ENCODE results near the gene ARHGEF9.
"Not testable (repeated sequence)": the region's sequence is repeated elsewhere in the genome, so short reads cannot be mapped to it uniquely, and the experiment has no call there.

Gene ARHGEF9

DNA sequence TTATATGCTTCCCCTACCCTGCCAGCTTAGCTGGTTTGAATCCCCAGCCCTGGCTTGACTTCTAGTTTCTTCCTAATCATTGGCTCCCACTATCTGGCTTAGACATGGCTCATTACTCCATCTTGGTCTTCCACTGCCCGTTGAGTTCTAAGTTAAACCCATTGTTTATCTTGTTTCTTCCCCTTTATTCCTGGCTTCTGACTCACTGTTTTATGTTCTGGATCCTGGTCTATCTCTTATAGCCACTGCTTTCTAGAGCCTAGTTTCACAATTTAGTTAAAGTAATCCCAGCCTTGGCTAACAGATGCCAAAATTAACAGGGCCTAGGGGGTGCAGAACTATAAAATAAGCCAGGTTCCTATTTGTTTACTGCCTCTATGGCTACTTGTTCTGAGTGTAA, 120.9 kb downstream of the ARHGEF9 start:
- no peak for DNase-seq (ENCODE audit: low read depth in 2 of 3, low spot score in 2 of 3)

- no peak for DNase-seq (ENCODE audit: low read depth in 2 of 3, low spot score in 2 of 3)
Measured at GRCh38 chrX:63661676-63662075, 123.3 kb downstream of the ARHGEF9 start.

DNA sequence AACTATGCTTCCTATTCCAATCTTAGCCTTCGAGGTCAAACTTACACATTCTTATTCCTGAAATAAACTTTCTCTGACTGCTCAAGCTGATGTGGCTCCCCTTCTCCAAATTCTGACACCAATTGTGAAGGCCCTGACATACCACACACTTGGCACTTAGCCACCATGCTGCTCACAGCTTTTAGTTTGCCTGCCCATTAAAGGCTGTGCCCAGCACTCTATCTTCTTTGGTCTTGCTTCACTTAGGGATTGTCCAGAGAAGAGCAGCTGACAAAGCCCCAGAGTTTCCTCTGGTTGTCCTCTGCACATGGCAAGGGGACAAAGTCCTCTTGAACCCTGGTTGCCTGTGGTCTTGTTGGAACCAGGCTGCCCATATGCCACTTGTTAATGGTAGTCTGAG, 126.1 kb downstream of the ARHGEF9 start:
- no peak for DNase-seq (ENCODE audit: low read depth in 2 of 3, low spot score in 2 of 3)

GRCh38 chrX:63657821-63658220, 127.2 kb downstream of the ARHGEF9 start:
- no peak for DNase-seq (ENCODE audit: low read depth in 2 of 3, low spot score in 2 of 3)

GRCh38 chrX:63656871-63657580, 128.0 kb downstream of the ARHGEF9 start:
- no peak for DNase-seq (ENCODE audit: low read depth in 2 of 3, low spot score in 2 of 3)

DNA sequence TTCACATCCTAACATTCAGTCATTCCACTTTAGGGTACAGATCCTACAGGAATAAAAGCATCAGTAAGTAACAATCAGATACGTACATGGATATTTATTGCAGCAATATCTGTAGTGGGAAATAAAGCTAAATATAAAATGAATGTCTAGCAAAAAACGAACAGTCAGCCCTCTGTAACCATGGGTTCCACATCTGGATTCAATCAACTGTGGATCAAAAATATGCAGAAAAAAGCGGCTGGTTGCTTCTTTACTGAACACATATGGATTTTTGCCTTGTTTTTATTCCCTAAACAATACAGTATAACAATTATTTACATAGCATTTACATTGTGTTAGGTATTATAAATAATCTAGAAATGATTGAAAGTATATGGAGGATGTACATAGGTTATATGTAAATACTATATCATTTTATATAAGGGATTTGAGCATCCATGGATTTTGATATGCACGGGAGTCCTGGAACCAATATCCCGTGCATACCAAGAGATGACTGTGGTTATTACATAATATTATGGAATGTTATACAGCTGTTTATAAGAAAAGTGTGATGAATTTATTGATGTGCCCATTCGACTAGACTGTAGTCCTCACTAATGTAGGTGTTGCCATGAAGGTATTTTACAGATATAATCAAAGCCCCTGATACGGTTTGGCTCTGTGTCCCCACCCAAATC, 132.8 kb downstream of the ARHGEF9 start:
- no peak for DNase-seq (ENCODE audit: low read depth in 2 of 3, low spot score in 2 of 3)

- DNase-seq (ENCODE audit: low read depth in 2 of 3, low spot score in 2 of 3) = not testable (repeated sequence)
Measured at GRCh38 chrX:63645748-63646147, 139.3 kb downstream of the ARHGEF9 start.

DNA sequence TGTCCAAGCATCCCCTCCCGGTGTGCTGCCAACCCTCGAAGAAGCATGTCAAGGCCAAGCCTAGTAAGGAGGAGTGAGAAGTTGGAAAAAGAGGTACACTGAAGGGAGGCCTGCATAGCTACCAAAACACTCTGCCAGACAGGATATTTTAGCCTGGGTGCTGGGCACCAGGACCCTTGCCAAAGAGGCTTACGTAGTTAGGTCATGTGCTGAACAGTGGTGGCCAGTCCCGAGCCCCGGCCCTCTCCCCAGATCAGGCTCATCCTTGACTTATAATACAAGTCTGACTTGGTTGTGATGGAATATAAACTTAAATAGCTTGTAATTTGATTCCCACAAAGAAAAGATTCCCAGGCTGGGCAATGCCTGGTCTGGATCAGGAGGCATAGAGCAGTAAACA, 149.3 kb downstream of the ARHGEF9 start:
- DNase-seq (ENCODE audit: low read depth in 2 of 3, low spot score in 2 of 3) = no peak

- no peak for DNase-seq (ENCODE audit: low read depth in 2 of 3, low spot score in 2 of 3)
Measured at GRCh38 chrX:63613531-63614028, 171.4 kb downstream of the ARHGEF9 start.

GRCh38 chrX:63585936-63586335, 199.1 kb downstream of the ARHGEF9 start:
- no peak for DNase-seq (ENCODE audit: low read depth in 2 of 3, low spot score in 2 of 3)

Measured in activated CD8-positive, alpha-beta memory T cell treated with anti-CD3 and anti-CD28 coated beads for 48 hours (primary cell).